ENCODE results near the gene PLCB4. TPM values are rescaled to one million over a fixed set of nuclear protein-coding genes. Genes with fewer than 3 reads are reported as not detected.

The PLCB4 gene
- total and polyA plus RNA-seq, 2 donors (not counting 1 experiment from before 2014, with no cell fraction given): 7.3 to 13.7 TPM

GRCh38 chr20:9442858-9443257, 374.0 kb downstream of the PLCB4 start:
- H3K9me3 ChIP-seq (ENCODE audit: control insufficient read depth, insufficient read depth, low read depth, low read length): no peaks in the 10 kb centered on the region
- no peaks in the 10 kb centered on the region for H3K27me3 ChIP-seq (ENCODE audit: control insufficient read depth, insufficient read depth, low read length)
- no peaks in the 10 kb centered on the region for H3K36me3 ChIP-seq (ENCODE audit: control insufficient read depth, insufficient read depth, low read length)
- H3K79me2 ChIP-seq (ENCODE audit: control insufficient read depth, insufficient read depth, low read length): no peaks in the 10 kb centered on the region
- H4K20me1 ChIP-seq (ENCODE audit: control insufficient read depth, extremely low read depth, insufficient read depth, low read length): no peaks in the 10 kb centered on the region
- no peak overlapping the region for H3K9ac ChIP-seq (ENCODE audit: insufficient read depth, low read length)
- TF ChIP-seq EZH2 (IDR thresholded peaks at IDR 0.05; ENCODE audit: low read length, missing control alignments): no peak
- TF ChIP-seq CTCF (conservative IDR thresholded peaks at IDR 0.05 in 1 of 2, IDR thresholded peaks at IDR 0.05 in 1 of 2; ENCODE audit: low read depth in 1 of 2, low read length in 2 of 2): no peak
- H3K4me1 ChIP-seq (ENCODE audit: control insufficient read depth, extremely low read depth, insufficient read depth, low read length): no peaks in the 10 kb centered on the region
- H3K4me3 ChIP-seq (replicated peaks in 1 of 4; ENCODE audit: control extremely low read depth in 1 of 4, insufficient read depth in 1 of 4, low read depth in 3 of 4, low read length in 4 of 4): no peak overlapping the region
- H3K4me2 ChIP-seq (ENCODE audit: extremely low read depth, insufficient read depth, low read length): no peak overlapping the region
- no peak overlapping the region for H3K27ac ChIP-seq (ENCODE audit: insufficient read depth, low read length)
- no peak overlapping the region for H2AFZ ChIP-seq (ENCODE audit: low read length)
- peak in 1 of 2 donors; percentile 18 for DNase-seq (ENCODE audit: low read depth in 2 of 2)

- H3K9me3 ChIP-seq (ENCODE audit: control insufficient read depth, insufficient read depth, low read depth, low read length): no peaks in the 10 kb centered on the region
- H2AFZ ChIP-seq (ENCODE audit: low read length): no peak overlapping the region
- no peaks in the 10 kb centered on the region for H3K79me2 ChIP-seq (ENCODE audit: control insufficient read depth, insufficient read depth, low read length)
- DNase-seq (ENCODE audit: low read depth in 2 of 2): no peak
- H3K9ac ChIP-seq (ENCODE audit: insufficient read depth, low read length): no peak overlapping the region
- no peaks in the 10 kb centered on the region for H3K4me1 ChIP-seq (ENCODE audit: control insufficient read depth, extremely low read depth, insufficient read depth, low read length)
- H4K20me1 ChIP-seq (ENCODE audit: control insufficient read depth, extremely low read depth, insufficient read depth, low read length): no peaks in the 10 kb centered on the region
- H3K4me2 ChIP-seq (ENCODE audit: extremely low read depth, insufficient read depth, low read length): no peak overlapping the region
- H3K4me3 ChIP-seq (replicated peaks in 1 of 4; ENCODE audit: control extremely low read depth in 1 of 4, insufficient read depth in 1 of 4, low read depth in 3 of 4, low read length in 4 of 4): no peak overlapping the region
- no peaks in the 10 kb centered on the region for H3K27me3 ChIP-seq (ENCODE audit: control insufficient read depth, insufficient read depth, low read length)
- TF ChIP-seq CTCF (conservative IDR thresholded peaks at IDR 0.05 in 1 of 2, IDR thresholded peaks at IDR 0.05 in 1 of 2; ENCODE audit: low read depth in 1 of 2, low read length in 2 of 2): no peak
- TF ChIP-seq EZH2 (IDR thresholded peaks at IDR 0.05; ENCODE audit: low read length, missing control alignments): no peak
- no peak overlapping the region for H3K27ac ChIP-seq (ENCODE audit: insufficient read depth, low read length)
- H3K36me3 ChIP-seq (ENCODE audit: control insufficient read depth, insufficient read depth, low read length): no peaks in the 10 kb centered on the region
Measured at GRCh38 chr20:9444921-9445320, 376.0 kb downstream of the PLCB4 start.

DNA sequence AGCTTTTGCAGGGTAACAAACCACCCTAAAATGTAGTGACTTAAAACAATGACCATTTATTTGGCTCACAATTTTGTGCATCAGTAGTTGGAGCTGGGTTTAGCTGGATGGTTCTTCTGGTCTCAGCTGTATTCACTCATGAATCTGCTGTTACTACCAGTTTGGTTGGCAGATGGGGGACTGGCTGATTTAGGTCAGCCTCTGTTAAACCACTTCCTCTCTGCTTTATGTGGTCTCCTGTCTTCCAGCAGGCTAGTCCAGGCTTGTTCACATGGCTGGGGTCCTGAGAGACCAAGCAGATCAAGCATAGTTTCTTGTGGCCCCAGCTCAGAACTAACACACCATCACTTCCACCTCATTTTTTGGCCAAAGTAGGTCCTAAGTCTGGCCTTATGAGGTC, 378.3 kb downstream of the PLCB4 start:
- no peak overlapping the region for H3K9ac ChIP-seq (ENCODE audit: insufficient read depth, low read length)
- H3K9me3 ChIP-seq (ENCODE audit: control insufficient read depth, insufficient read depth, low read depth, low read length): no peaks in the 10 kb centered on the region
- no peaks in the 10 kb centered on the region for H3K36me3 ChIP-seq (ENCODE audit: control insufficient read depth, insufficient read depth, low read length)
- H3K79me2 ChIP-seq (ENCODE audit: control insufficient read depth, insufficient read depth, low read length): no peaks in the 10 kb centered on the region
- H3K4me3 ChIP-seq (replicated peaks in 1 of 4; ENCODE audit: control extremely low read depth in 1 of 4, insufficient read depth in 1 of 4, low read depth in 3 of 4, low read length in 4 of 4): no peak overlapping the region
- TF ChIP-seq EZH2 (IDR thresholded peaks at IDR 0.05; ENCODE audit: low read length, missing control alignments) (no peak), CTCF (conservative IDR thresholded peaks at IDR 0.05 in 1 of 2, IDR thresholded peaks at IDR 0.05 in 1 of 2; ENCODE audit: low read depth in 1 of 2, low read length in 2 of 2) (no peak)
- no peaks in the 10 kb centered on the region for H4K20me1 ChIP-seq (ENCODE audit: control insufficient read depth, extremely low read depth, insufficient read depth, low read length)
- H3K4me2 ChIP-seq (ENCODE audit: extremely low read depth, insufficient read depth, low read length): no peak overlapping the region
- no peaks in the 10 kb centered on the region for H3K27me3 ChIP-seq (ENCODE audit: control insufficient read depth, insufficient read depth, low read length)
- H3K27ac ChIP-seq (ENCODE audit: insufficient read depth, low read length): no peak overlapping the region
- H3K4me1 ChIP-seq (ENCODE audit: control insufficient read depth, extremely low read depth, insufficient read depth, low read length): no peaks in the 10 kb centered on the region
- no peak for DNase-seq (ENCODE audit: low read depth in 2 of 2)
- H2AFZ ChIP-seq (ENCODE audit: low read length): no peak overlapping the region

Data from fibroblast of lung (primary cell).